GM23248 (cell line): ENCODE data around the gene TLE4. TPM values are rescaled to one million over a fixed set of nuclear protein-coding genes. Genes with fewer than 3 reads are reported as not detected.

Source experiments
- DNase-seq: peaks from one replicate; pipeline ENCODE4 v3.0.0-alpha.2; 2015
- H2AFZ ChIP-seq: fragments of 200-600 bp; sonication (generic); 2 replicates; pipeline ENCODE4 v1.6.1; 2016; ENCODE audit warnings: antibody characterized with exemption
- H3F3A ChIP-seq: fragments of 200-600 bp; sonication (generic); 2 replicates; pipeline ENCODE4 v1.6.1; 2016; ENCODE audit warnings: mild to moderate bottlenecking, antibody characterized with exemption, mixed run types; ENCODE audit not compliant: insufficient read depth
- H3K27ac ChIP-seq: fragments of 200-600 bp; sonication (generic); 2 replicates; pipeline ENCODE4 v1.5.1; 2016; ENCODE audit warnings: mild to moderate bottlenecking
- H3K27me3 ChIP-seq: fragments of 200-600 bp; sonication (generic); replicated peaks from 2 replicates; pipeline ENCODE4 v1.6.1; 2016; ENCODE audit warnings: mild to moderate bottlenecking; ENCODE audit not compliant: insufficient read depth
- H3K36me3 ChIP-seq: fragments of 200-600 bp; sonication (generic); 2 replicates; pipeline ENCODE4 v1.6.1; 2016; ENCODE audit warnings: low read depth, mild to moderate bottlenecking
- H3K4me1 ChIP-seq: fragments of 200-600 bp; sonication (generic); 2 replicates; pipeline ENCODE4 v1.6.1; 2016; ENCODE audit warnings: mild to moderate bottlenecking; ENCODE audit not compliant: insufficient read depth
- H3K4me2 ChIP-seq: fragments of 200-600 bp; sonication (generic); one replicate; pipeline ENCODE4 v1.6.1; 2016; ENCODE audit warnings: mild to moderate bottlenecking; ENCODE audit not compliant: unreplicated experiment
- H3K4me3 ChIP-seq: fragments of 200-600 bp; sonication (generic); 2 replicates; pipeline ENCODE4 v1.5.1; 2016; ENCODE audit warnings: mild to moderate bottlenecking
- H3K79me2 ChIP-seq: fragments of 200-600 bp; sonication (generic); 2 replicates; pipeline ENCODE4 v1.6.1; 2016; ENCODE audit warnings: mild to moderate bottlenecking; ENCODE audit not compliant: insufficient read depth
- H3K9ac ChIP-seq: fragments of 200-600 bp; sonication (generic); 2 replicates; pipeline ENCODE4 v1.6.1; 2016; ENCODE audit warnings: mild to moderate bottlenecking
- H3K9me2 ChIP-seq: fragments of 200-600 bp; sonication (generic); 2 replicates; pipeline ENCODE4 v1.6.1; 2016; ENCODE audit warnings: mixed run types, mild to moderate bottlenecking, moderate library complexity; ENCODE audit not compliant: insufficient read depth
- H3K9me3 ChIP-seq: fragments of 200-600 bp; sonication (generic); one replicate; pipeline ENCODE4 v1.6.1; 2017; ENCODE audit warnings: low read depth
- H4K20me1 ChIP-seq: fragments of 200-600 bp; sonication (generic); 2 replicates; pipeline ENCODE4 v1.6.0; 2016; ENCODE audit not compliant: insufficient read depth
- EZH2 ChIP-seq: fragments of 200-600 bp; sonication (generic); IDR thresholded peaks from 2 replicates; pipeline ENCODE4 v1.6.1; 2018; ENCODE audit warnings: antibody characterized with exemption, mild to moderate bottlenecking; ENCODE audit not compliant: insufficient read depth, poor library complexity, severe bottlenecking
- EZH2phosphoT487 ChIP-seq: fragments of 200-600 bp; sonication (generic); IDR thresholded peaks from 2 replicates; pipeline ENCODE4 v1.6.1; 2018; ENCODE audit warnings: antibody characterized with exemption, moderate library complexity, mild to moderate bottlenecking, low read depth; ENCODE audit not compliant: insufficient read depth
- WGBS, 2 experiments: methylation state at CpG; one replicate each; pipeline ENCODE4 v1.1.6; 2015 to 2017; ENCODE audit warnings: low lambda C conversion rate in 2 of 2, low coverage in 1 of 2; ENCODE audit errors: missing lambda C conversion rate in 2 of 2; 5-methylcytosine and 5-hydroxymethylcytosine counted together
- in situ Hi-C: fragments of 300-500 bp; cut with MboI; formaldehyde crosslinking; loops from 2 replicates; pipeline ENCODE4 v1.15.0; 2020
- polyA plus RNA-seq: library from polyadenylated mRNA; unstranded; fragments of >200 nt; fragmentation: Nextera tagmentation; extraction: Ambion mirVana; gene quantifications from 2 replicates; pipeline ENCODE4 v1.2.1, GENCODE V29; 2016
- total RNA-seq: library from RNA; depleted of rRNA; stranded (reverse); fragments of >200 nt; shearing (Covaris generic); gene quantifications from 2 replicates; pipeline ENCODE4 v1.2.3, GENCODE V29; 2014

Gene TLE4
- total and polyA plus RNA-seq, 2 experiments from 2014 or later: 29.5 to 37.8 TPM

GRCh38 chr9:79551586-79551985 is 20.2 kb upstream of the TLE4 start:
- H3K4me3 ChIP-seq: no peak overlapping the region
- H4K20me1 ChIP-seq: no peaks in the 10 kb centered on the region
- in situ Hi-C loops: loop anchor here (25.0 kb wide), 1 partner anchor 1114 kb away; no protein-coding TSS in a partner anchor
- no peak overlapping the region for H3K9ac ChIP-seq
- no peaks in the 10 kb centered on the region for H3K9me3 ChIP-seq
- 41 to 51% methylated on average over 4 of the region's 4 CpGs for WGBS, 2 experiments
- no peaks in the 10 kb centered on the region for H3F3A ChIP-seq
- TF ChIP-seq EZH2: no peak
- no peak for TF ChIP-seq EZH2phosphoT487
- no peaks in the 10 kb centered on the region for H3K4me1 ChIP-seq
- H3K27me3 ChIP-seq: no peaks in the 10 kb centered on the region; the same call in 1 of the 2 replicates
- no peak overlapping the region for H2AFZ ChIP-seq
- H3K36me3 ChIP-seq: no peaks in the 10 kb centered on the region
- no peak overlapping the region for H3K27ac ChIP-seq
- no peaks in the 10 kb centered on the region for H3K9me2 ChIP-seq
- no peaks in the 10 kb centered on the region for H3K79me2 ChIP-seq
- DNase-seq: no peak
- no peak overlapping the region for H3K4me2 ChIP-seq

DNA sequence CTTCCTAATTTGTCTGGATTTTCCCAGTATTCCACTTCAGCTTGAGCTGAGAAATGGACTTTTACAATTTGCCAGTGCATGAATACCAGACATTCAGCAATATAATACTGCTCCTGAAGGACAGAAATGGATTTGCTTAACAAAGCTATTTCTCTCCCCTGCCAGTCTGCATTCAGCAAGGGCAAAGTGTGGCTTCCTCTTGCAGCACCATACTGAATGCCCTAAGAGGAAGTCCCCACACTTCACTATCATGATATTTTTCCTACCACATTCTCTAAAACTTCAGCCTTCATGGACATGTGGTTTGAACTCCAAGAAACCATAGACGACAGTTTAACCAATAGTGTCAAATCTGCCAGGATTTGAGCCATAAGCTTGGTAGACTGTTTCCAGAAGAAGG is 19.8 kb upstream of the TLE4 start:
- Histone ChIP-seq H3F3A (no peaks in the 10 kb centered on the region), H3K79me2 (no peaks in the 10 kb centered on the region), H3K9me2 (no peaks in the 10 kb centered on the region), H3K4me1 (no peaks in the 10 kb centered on the region), H3K36me3 (no peaks in the 10 kb centered on the region), H3K4me2 (no peak overlapping the region), H2AFZ (no peak overlapping the region), H3K27ac (no peak overlapping the region), H4K20me1 (no peaks in the 10 kb centered on the region), H3K27me3 (no peaks in the 10 kb centered on the region; the same call in 1 of the 2 replicates), H3K9ac (no peak overlapping the region), H3K4me3 (no peak overlapping the region), H3K9me3 (no peaks in the 10 kb centered on the region)
- WGBS, 2 experiments: 11 to 14% methylated on average over 1 of the region's 1 CpG
- no peak for TF ChIP-seq EZH2phosphoT487
- TF ChIP-seq EZH2: no peak
- no peak for DNase-seq
- in situ Hi-C loops: loop anchor here (25.0 kb wide), 1 partner anchor 1115 kb away; no protein-coding TSS in a partner anchor

- no peaks in the 10 kb centered on the region for H3K79me2 ChIP-seq
- H2AFZ ChIP-seq: no peak overlapping the region
- H3K9me3 ChIP-seq: no peaks in the 10 kb centered on the region
- 28 to 29% methylated on average over 5 of the region's 5 CpGs for WGBS, 2 experiments
- no peaks in the 10 kb centered on the region for H3F3A ChIP-seq
- no peak overlapping the region for H3K4me2 ChIP-seq
- in situ Hi-C loops: loop anchor here (25.0 kb wide), 1 partner anchor 1118 kb away; no protein-coding TSS in a partner anchor
- H4K20me1 ChIP-seq: no peaks in the 10 kb centered on the region
- H3K27me3 ChIP-seq: no peaks in the 10 kb centered on the region; the same call in 1 of the 2 replicates
- no peaks in the 10 kb centered on the region for H3K9me2 ChIP-seq
- no peak for DNase-seq
- no peak overlapping the region for H3K4me3 ChIP-seq
- H3K27ac ChIP-seq: no peak overlapping the region
- no peaks in the 10 kb centered on the region for H3K4me1 ChIP-seq
- no peaks in the 10 kb centered on the region for H3K36me3 ChIP-seq
- no peak overlapping the region for H3K9ac ChIP-seq
- TF ChIP-seq EZH2phosphoT487 (no peak), EZH2 (no peak)
These were observed 16.2 kb upstream of the TLE4 start for GRCh38 chr9:79555474-79556089.

DNA sequence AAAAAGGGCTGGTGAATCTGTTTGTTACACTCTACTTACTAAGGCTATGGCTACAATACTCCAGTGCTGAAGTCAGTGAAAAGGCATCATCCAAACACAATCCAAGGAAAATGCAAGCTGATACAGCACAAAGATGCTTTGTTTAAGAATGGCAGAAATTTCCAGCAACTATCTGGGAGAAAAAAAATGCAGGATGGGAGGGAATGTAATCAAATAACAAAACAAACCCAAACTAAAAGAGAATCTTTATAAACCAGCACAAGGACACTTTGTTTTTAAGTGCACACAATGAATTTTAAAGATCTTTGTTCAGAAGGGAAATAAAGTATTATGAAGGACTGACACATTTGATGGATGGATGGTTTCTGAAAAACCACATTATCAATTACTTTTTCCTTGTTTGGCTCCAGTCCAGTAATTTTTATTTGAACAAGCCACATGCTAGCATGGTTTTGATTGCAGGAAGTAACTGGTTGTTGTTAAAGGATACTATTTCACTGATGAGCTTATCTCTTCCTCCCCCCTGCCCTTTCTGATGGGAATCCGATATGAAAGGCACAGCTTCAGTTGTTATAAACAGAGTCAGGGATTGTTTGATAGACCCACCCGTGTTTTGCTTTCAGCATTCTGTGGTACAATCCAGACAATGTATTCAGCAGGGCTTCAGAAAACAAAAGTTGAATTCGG is 12.1 kb upstream of the TLE4 start:
- Histone ChIP-seq H3K4me3 (no peak overlapping the region), H3K27me3 (peaks cover 4% of the 10 kb centered on the region; the same call in 1 of the 2 replicates), H2AFZ (no peak overlapping the region), H3K4me2 (no peak overlapping the region), H3K9ac (no peak overlapping the region), H3K9me2 (no peaks in the 10 kb centered on the region), H3K27ac (no peak overlapping the region), H3K79me2 (no peaks in the 10 kb centered on the region), H4K20me1 (no peaks in the 10 kb centered on the region), H3K36me3 (no peaks in the 10 kb centered on the region), H3K9me3 (no peaks in the 10 kb centered on the region), H3F3A (no peaks in the 10 kb centered on the region), H3K4me1 (no peaks in the 10 kb centered on the region)
- 62 to 64% methylated on average over 3 of the region's 3 CpGs for WGBS, 2 experiments
- TF ChIP-seq EZH2 (no peak), EZH2phosphoT487 (no peak)
- in situ Hi-C loops: loop anchor here (10.0 to 25.0 kb wide), 2 partner anchors 435 to 1122 kb away; no protein-coding TSS in a partner anchor
- no peak for DNase-seq
